HUES64 (cell line): ENCODE measurements around the gene PSMA2.

Source experiments
- H3K27ac ChIP-seq: 2 replicates; pipeline ENCODE4 v1.7.0; 2013; ENCODE audit warnings: low read depth, low read length, inconsistent platforms
- H3K27me3 ChIP-seq: 2 replicates; pipeline ENCODE4 v1.6.1; 2013; ENCODE audit warnings: mild to moderate bottlenecking, low read length; ENCODE audit not compliant: insufficient read depth
- H3K36me3 ChIP-seq: 2 replicates; pipeline ENCODE4 v1.6.1; 2013; ENCODE audit warnings: mild to moderate bottlenecking, low read length; ENCODE audit not compliant: insufficient read depth
- H3K4me1 ChIP-seq: 2 replicates; pipeline ENCODE4 v1.6.1; 2013; ENCODE audit warnings: mild to moderate bottlenecking, low read length, moderate library complexity; ENCODE audit not compliant: insufficient read depth
- H3K4me3 ChIP-seq: 2 replicates; pipeline ENCODE4 v1.5.1; 2013; ENCODE audit warnings: mild to moderate bottlenecking, low read length, moderate library complexity
- H3K9ac ChIP-seq: 2 replicates; pipeline ENCODE4 v1.6.1; 2013; ENCODE audit warnings: mild to moderate bottlenecking, low read depth, low read length
- H3K9me3 ChIP-seq: 2 replicates; pipeline ENCODE4 v1.6.1; 2013; ENCODE audit warnings: low read depth, low read length; ENCODE audit not compliant: insufficient read depth
- WGBS: fragments of 150-250, 120-280 bp; methylation state at CpG from one replicate; pipeline ENCODE4 v1.1.7; 2013; ENCODE audit warnings: missing lambda C conversion rate; 5-methylcytosine and 5-hydroxymethylcytosine counted together

The PSMA2 gene

GRCh38 chr7:42939457-42940240 is 7.7 kb upstream of the PSMA2 start:
- Histone ChIP-seq H3K4me1 (no peaks in the 10 kb centered on the region), H3K27me3 (no peaks in the 10 kb centered on the region), H3K9ac (no peak overlapping the region), H3K9me3 (no peaks in the 10 kb centered on the region), H3K36me3 (peaks cover 59% of the 10 kb centered on the region), H3K27ac (no peak overlapping the region), H3K4me3 (no peak overlapping the region)
- 88% methylated on average over 4 of the region's 4 CpGs for WGBS

- WGBS, result 95% methylated on average over 5 of the region's 5 CpGs
- Histone ChIP-seq H3K27me3 (no peaks in the 10 kb centered on the region), H3K4me1 (no peaks in the 10 kb centered on the region), H3K36me3 (peaks cover 62% of the 10 kb centered on the region), H3K27ac (no peak overlapping the region), H3K9ac (no peak overlapping the region), H3K4me3 (no peak overlapping the region), H3K9me3 (no peaks in the 10 kb centered on the region)
These were observed 3.9 kb upstream of the PSMA2 start for GRCh38 chr7:42935861-42936260.

DNA sequence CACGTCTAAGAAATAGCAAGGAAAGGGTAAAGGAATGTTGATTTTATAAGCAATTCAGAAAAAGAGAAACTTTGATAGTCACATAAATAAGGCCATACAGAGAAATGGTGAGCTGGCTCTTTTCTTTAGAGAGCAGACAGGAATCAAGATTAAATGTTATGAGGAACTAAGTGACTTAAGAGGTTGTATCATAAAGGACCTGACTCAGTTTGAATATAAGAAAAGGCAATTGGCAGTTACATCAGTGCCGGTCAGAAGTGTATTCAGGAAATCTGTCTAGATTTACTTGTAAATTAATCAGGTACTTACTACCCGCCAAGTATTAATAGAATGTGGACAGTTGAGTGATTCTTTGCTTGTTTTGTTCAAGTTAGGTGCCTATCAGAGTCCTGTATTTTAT is 2.3 kb upstream of the PSMA2 start:
- WGBS, result 91% methylated on average over 3 of the region's 3 CpGs
- Histone ChIP-seq H3K27ac (no peak overlapping the region), H3K9ac (no peak overlapping the region), H3K36me3 (peaks cover 52% of the 10 kb centered on the region), H3K4me1 (no peaks in the 10 kb centered on the region), H3K4me3 (no peak overlapping the region), H3K27me3 (no peaks in the 10 kb centered on the region), H3K9me3 (no peaks in the 10 kb centered on the region)

- Histone ChIP-seq H3K9me3 (no peaks in the 10 kb centered on the region), H3K36me3 (peaks cover 42% of the 10 kb centered on the region), H3K9ac (peak overlapping the region; percentile 92), H3K27me3 (no peaks in the 10 kb centered on the region), H3K4me3 (peak overlapping the region; percentile 97), H3K27ac (peak overlapping the region; percentile 61), H3K4me1 (peaks cover 7% of the 10 kb centered on the region; the same call in 1 of the 2 replicates)
- 4% methylated on average over 15 of the region's 17 CpGs for WGBS
These were observed 1.0 kb upstream of the PSMA2 start for GRCh38 chr7:42932811-42933591.

- Histone ChIP-seq H3K4me1 (peaks cover 7% of the 10 kb centered on the region; the same call in 1 of the 2 replicates), H3K27me3 (no peaks in the 10 kb centered on the region), H3K9me3 (no peaks in the 10 kb centered on the region), H3K36me3 (peaks cover 41% of the 10 kb centered on the region), H3K9ac (peak overlapping the region; percentile 97), H3K4me3 (peak overlapping the region; percentile 97), H3K27ac (peak overlapping the region; percentile 79)
- 2% methylated on average over 12 of the region's 12 CpGs for WGBS
These were observed 534 bp downstream of the PSMA2 start for GRCh38 chr7:42931447-42931833.

GRCh38 chr7:42930889-42931288 is 1.1 kb downstream of the PSMA2 start:
- peak overlapping the region; percentile 97 for H3K4me3 ChIP-seq
- H3K9ac ChIP-seq, result peak overlapping the region; percentile 97
- peaks cover 41% of the 10 kb centered on the region for H3K36me3 ChIP-seq
- 17% methylated on average over 4 of the region's 5 CpGs for WGBS
- no peaks in the 10 kb centered on the region for H3K9me3 ChIP-seq
- no peaks in the 10 kb centered on the region for H3K27me3 ChIP-seq
- peaks cover 7% of the 10 kb centered on the region; the same call in 1 of the 2 replicates for H3K4me1 ChIP-seq
- no peak overlapping the region for H3K27ac ChIP-seq

- Histone ChIP-seq H3K9me3 (no peaks in the 10 kb centered on the region), H3K9ac (no peak overlapping the region), H3K4me3 (peak overlapping the region; percentile 97), H3K36me3 (peaks cover 41% of the 10 kb centered on the region), H3K27me3 (no peaks in the 10 kb centered on the region), H3K4me1 (peaks cover 7% of the 10 kb centered on the region; the same call in 1 of the 2 replicates), H3K27ac (no peak overlapping the region)
- WGBS, result 62% methylated on average over 3 of the region's 3 CpGs
These were observed 2.5 kb downstream of the PSMA2 start for GRCh38 chr7:42929449-42929848.

GRCh38 chr7:42928754-42929153 is 3.2 kb downstream of the PSMA2 start:
- 61% methylated on average over 3 of the region's 3 CpGs for WGBS
- H3K36me3 ChIP-seq, result peaks cover 46% of the 10 kb centered on the region
- H3K4me1 ChIP-seq, result peaks cover 7% of the 10 kb centered on the region; the same call in 1 of the 2 replicates

DNA sequence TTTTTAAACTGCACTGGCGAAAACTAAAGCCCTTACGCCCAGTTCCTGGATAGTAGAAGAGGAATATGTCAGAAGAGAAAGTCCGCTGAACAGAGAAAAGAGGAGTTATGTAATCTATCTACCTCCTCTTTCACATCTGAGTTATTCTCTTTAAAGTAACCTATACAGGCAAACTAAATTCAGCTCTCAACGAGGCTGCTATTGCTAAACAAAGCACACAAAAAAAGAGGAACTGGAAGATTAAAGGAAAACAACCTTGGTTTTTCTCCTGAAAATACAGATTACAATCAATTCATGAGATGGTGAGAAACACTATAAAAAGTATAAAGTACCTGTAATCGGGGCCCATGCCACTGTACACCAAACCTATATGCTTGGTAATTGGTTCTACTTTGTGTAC is 5.8 kb downstream of the PSMA2 start:
- no peak overlapping the region for H3K9ac ChIP-seq
- no peak overlapping the region for H3K27ac ChIP-seq
- H3K4me3 ChIP-seq, result no peak overlapping the region
- H3K4me1 ChIP-seq, result peaks cover 7% of the 10 kb centered on the region; the same call in 1 of the 2 replicates
- H3K27me3 ChIP-seq, result no peaks in the 10 kb centered on the region
- no peaks in the 10 kb centered on the region for H3K9me3 ChIP-seq
- peaks cover 72% of the 10 kb centered on the region for H3K36me3 ChIP-seq
- WGBS, result 100% methylated on average over 2 of the region's 5 CpGs

More at GRCh38 chr7:42928754-42929153, 3.2 kb downstream of the PSMA2 start:
- Histone ChIP-seq H3K27me3 (no peaks in the 10 kb centered on the region), H3K4me3 (no peak overlapping the region), H3K27ac (no peak overlapping the region), H3K9me3 (no peaks in the 10 kb centered on the region), H3K9ac (no peak overlapping the region)

DNA sequence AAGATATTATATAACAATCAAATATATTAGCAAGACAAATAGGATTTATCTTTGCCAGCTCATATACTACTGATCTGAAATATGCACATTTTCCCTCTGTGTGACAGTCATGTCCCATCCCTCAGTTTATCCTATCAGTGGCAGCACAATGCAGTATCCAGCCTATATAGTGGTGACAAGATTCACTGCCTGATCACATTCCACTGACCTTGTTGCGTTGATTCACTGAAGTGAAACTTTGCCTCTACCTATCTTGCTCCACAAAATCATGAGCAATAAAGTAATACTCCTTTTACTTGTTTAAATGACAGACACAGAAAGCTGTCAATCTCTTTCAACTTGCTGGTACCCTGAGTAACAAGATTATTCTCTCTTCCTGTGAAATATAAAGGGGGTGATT is 6.3 kb downstream of the PSMA2 start:
- H3K9ac ChIP-seq, result no peak overlapping the region
- no peaks in the 10 kb centered on the region for H3K27me3 ChIP-seq
- no peak overlapping the region for H3K27ac ChIP-seq
- peaks cover 7% of the 10 kb centered on the region; the same call in 1 of the 2 replicates for H3K4me1 ChIP-seq
- H3K36me3 ChIP-seq, result peaks cover 78% of the 10 kb centered on the region
- no peaks in the 10 kb centered on the region for H3K9me3 ChIP-seq
- WGBS, result 95% methylated on average over 1 of the region's 1 CpG
- H3K4me3 ChIP-seq, result no peak overlapping the region

DNA sequence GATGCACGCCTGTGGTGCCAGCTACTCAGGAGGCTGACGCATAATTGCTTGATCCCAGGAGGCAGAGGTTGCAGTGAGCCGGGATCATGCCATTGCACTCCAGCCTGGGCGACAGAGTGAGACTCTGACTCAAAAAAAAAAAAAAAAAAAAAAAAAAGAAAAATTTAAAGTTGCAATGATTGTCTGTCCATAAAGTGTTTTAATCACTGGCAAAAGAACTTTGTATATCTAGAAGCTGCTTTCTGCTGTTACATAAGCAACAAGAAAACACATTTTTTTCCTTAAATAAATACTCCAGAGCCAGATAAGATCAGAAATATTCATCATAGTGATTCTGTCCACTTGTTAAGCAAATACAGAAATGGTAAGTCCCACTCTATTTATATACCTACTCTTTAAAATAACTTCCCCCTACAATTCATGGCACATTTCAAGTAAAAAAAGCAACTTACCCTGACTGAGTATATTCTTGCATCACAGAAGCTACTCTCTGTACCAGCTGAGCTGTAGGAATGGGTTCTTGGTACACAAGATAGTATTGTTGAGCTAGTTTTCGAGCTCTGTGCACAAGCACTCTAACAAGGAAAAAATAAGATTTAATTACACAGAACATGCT is 7.6 kb downstream of the PSMA2 start:
- no peak overlapping the region for H3K4me3 ChIP-seq
- H3K36me3 ChIP-seq, result peaks cover 87% of the 10 kb centered on the region
- H3K27me3 ChIP-seq, result no peaks in the 10 kb centered on the region
- 93% methylated on average over 5 of the region's 5 CpGs for WGBS
- no peaks in the 10 kb centered on the region for H3K9me3 ChIP-seq
- no peak overlapping the region for H3K27ac ChIP-seq
- H3K4me1 ChIP-seq, result peaks cover 7% of the 10 kb centered on the region; the same call in 1 of the 2 replicates
- H3K9ac ChIP-seq, result no peak overlapping the region
